Neural cell (in vitro differentiated cells): ENCODE results near the gene AATK.

ENCODE experiments used
- EP300 ChIP-seq: fragments of 450-650 bp; conservative IDR thresholded peaks from 2 replicates; pipeline ENCODE4 v1.6.1; 2014; ENCODE audit warnings: antibody characterized with exemption, mild to moderate bottlenecking, moderate library complexity; ENCODE audit not compliant: poor library complexity, severe bottlenecking
- EZH2 ChIP-seq: fragments of 200-600, 300-800 bp; shearing (Covaris generic), sonication (generic); IDR thresholded peaks from 2 replicates; pipeline ENCODE4 v1.6.1; 2014; ENCODE audit warnings: antibody characterized with exemption, low read length, borderline replicate concordance, mild to moderate bottlenecking; ENCODE audit not compliant: insufficient read depth, poor library complexity, severe bottlenecking
- POLR2AphosphoS5 ChIP-seq: IDR thresholded peaks from 2 replicates; pipeline ENCODE4 v1.6.1; 2012
- RAD21 ChIP-seq: fragments of 450-650 bp; conservative IDR thresholded peaks from 2 replicates; pipeline ENCODE4 v1.6.1; 2014; ENCODE audit warnings: antibody characterized with exemption, mild to moderate bottlenecking, moderate library complexity
- SMC3 ChIP-seq: fragments of 450-650 bp; conservative IDR thresholded peaks from 2 replicates; pipeline ENCODE4 v1.6.1; 2014; ENCODE audit warnings: antibody characterized with exemption, mild to moderate bottlenecking, moderate library complexity; ENCODE audit not compliant: poor library complexity
- TAF1 ChIP-seq: IDR thresholded peaks from 2 replicates; pipeline ENCODE4 v1.6.1; 2012; ENCODE audit warnings: low read depth
- TF ChIP-seq, protein P1 (sequence below): fragments of 450-650 bp; IDR thresholded peaks from 2 replicates; pipeline ENCODE4 v1.5.1; 2014; ENCODE audit warnings: antibody characterized with exemption, mild to moderate bottlenecking, moderate library complexity; ENCODE audit not compliant: poor library complexity, severe bottlenecking
- TF ChIP-seq, protein P2 (sequence below): IDR thresholded peaks from 2 replicates; pipeline ENCODE4 v1.6.1; 2012; ENCODE audit warnings: borderline replicate concordance

DNA sequence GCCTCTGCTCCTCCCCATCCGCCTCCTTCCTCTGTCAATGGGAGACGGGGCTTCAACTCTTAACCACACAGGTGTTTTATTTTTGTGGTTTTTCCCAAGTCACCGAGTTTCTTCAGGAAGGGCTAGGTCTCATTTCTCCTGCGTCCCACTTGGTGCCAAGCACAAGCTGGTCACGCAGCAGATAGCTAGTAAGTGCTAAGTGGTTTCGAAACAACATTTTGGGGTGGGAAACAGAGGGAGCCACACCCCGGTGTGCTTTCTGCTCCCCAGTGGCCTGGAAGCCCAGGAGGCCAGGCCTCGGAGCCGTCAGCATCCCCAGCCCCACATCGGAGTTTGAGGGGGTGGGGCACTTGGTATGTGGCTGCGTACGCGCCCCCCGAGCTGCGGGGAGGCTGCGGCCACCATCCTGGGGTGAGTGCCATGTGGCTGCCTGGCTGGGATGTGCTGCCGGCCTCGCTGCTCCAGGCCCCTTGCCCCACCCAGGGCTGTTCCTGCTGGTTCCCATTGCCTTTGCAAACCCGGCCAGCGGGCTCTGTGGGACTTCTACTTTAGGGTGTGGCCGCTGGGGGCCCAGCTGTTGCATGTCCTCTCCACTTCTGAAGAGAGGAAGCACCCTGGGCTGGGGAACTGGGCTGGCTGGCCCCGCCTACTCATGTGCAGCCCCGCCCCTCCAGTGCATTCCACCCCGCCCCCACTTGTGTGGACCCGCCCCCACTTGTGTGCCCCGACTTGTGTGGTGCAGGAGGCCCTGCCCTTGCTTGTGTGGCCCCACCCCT lies 75.5 kb downstream of the AATK start:
- TF ChIP-seq, protein P1, sequence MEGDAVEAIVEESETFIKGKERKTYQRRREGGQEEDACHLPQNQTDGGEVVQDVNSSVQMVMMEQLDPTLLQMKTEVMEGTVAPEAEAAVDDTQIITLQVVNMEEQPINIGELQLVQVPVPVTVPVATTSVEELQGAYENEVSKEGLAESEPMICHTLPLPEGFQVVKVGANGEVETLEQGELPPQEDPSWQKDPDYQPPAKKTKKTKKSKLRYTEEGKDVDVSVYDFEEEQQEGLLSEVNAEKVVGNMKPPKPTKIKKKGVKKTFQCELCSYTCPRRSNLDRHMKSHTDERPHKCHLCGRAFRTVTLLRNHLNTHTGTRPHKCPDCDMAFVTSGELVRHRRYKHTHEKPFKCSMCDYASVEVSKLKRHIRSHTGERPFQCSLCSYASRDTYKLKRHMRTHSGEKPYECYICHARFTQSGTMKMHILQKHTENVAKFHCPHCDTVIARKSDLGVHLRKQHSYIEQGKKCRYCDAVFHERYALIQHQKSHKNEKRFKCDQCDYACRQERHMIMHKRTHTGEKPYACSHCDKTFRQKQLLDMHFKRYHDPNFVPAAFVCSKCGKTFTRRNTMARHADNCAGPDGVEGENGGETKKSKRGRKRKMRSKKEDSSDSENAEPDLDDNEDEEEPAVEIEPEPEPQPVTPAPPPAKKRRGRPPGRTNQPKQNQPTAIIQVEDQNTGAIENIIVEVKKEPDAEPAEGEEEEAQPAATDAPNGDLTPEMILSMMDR, result no peak
- TF ChIP-seq POLR2AphosphoS5 (no peak), RAD21 (no peak), EP300 (no peak), EZH2 (no peak), TAF1 (no peak), SMC3 (no peak)
- TF ChIP-seq, protein P2, sequence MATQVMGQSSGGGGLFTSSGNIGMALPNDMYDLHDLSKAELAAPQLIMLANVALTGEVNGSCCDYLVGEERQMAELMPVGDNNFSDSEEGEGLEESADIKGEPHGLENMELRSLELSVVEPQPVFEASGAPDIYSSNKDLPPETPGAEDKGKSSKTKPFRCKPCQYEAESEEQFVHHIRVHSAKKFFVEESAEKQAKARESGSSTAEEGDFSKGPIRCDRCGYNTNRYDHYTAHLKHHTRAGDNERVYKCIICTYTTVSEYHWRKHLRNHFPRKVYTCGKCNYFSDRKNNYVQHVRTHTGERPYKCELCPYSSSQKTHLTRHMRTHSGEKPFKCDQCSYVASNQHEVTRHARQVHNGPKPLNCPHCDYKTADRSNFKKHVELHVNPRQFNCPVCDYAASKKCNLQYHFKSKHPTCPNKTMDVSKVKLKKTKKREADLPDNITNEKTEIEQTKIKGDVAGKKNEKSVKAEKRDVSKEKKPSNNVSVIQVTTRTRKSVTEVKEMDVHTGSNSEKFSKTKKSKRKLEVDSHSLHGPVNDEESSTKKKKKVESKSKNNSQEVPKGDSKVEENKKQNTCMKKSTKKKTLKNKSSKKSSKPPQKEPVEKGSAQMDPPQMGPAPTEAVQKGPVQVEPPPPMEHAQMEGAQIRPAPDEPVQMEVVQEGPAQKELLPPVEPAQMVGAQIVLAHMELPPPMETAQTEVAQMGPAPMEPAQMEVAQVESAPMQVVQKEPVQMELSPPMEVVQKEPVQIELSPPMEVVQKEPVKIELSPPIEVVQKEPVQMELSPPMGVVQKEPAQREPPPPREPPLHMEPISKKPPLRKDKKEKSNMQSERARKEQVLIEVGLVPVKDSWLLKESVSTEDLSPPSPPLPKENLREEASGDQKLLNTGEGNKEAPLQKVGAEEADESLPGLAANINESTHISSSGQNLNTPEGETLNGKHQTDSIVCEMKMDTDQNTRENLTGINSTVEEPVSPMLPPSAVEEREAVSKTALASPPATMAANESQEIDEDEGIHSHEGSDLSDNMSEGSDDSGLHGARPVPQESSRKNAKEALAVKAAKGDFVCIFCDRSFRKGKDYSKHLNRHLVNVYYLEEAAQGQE, result no peak
